Measurements from ENCODE around the gene HECTD1. TPM values are rescaled to one million over a fixed set of nuclear protein-coding genes. Genes with fewer than 3 reads are reported as not detected.
"Not testable (repeated sequence)": the region's sequence is repeated elsewhere in the genome, so short reads cannot be mapped to it uniquely, and the experiment has no call there.

Gene HECTD1
- total RNA-seq, 1 donor from 2014 or later, result 153 TPM

DNA sequence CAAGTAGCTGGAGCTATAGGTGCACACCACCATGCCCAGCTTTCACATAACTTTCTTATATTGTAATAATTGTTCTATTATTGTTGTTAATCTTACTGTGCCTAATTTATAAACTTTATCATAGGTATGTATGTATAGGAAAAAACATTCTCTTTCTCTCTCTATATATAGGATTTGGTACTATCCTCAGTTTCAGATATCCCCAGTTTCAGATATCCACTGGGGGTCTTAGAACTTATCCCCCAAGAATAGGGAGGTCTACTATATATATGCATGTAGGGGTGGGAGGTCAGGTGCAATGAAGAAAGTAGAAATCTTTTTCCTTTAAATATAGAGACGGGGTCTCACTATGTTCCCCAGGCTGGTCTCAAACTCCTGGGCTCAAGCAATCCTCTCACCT lies 110.5 kb downstream of the HECTD1 start:
- Histone ChIP-seq H3K27me3 (no peaks in the 10 kb centered on the region), H3K9ac (no peak overlapping the region), H3K4me1 (no peaks in the 10 kb centered on the region), H3F3A (ENCODE audit: low read depth) (no peaks in the 10 kb centered on the region), H3K4me3 (no peak overlapping the region), H3K36me3 (peaks cover 15% of the 10 kb centered on the region), H4K20me1 (ENCODE audit: low read depth) (no peaks in the 10 kb centered on the region), H3K9me3 (ENCODE audit: low read depth) (no peaks in the 10 kb centered on the region), H2AFZ (replicated peaks) (no peak overlapping the region), H3K79me2 (ENCODE audit: low read depth) (no peaks in the 10 kb centered on the region), H3K4me2 (no peak overlapping the region), H3K27ac (no peak overlapping the region)
- Mint-ChIP-seq H3K27ac (no peak overlapping the region), H3K4me1 (no peaks in the 10 kb centered on the region), H3K9me3 (no peaks in the 10 kb centered on the region), H3K36me3 (peaks cover 28% of the 10 kb centered on the region), H3K4me3 (no peak overlapping the region), H3K27me3 (ENCODE audit: insufficient read depth, low read depth) (no peaks in the 10 kb centered on the region)
- TF ChIP-seq, protein P1, sequence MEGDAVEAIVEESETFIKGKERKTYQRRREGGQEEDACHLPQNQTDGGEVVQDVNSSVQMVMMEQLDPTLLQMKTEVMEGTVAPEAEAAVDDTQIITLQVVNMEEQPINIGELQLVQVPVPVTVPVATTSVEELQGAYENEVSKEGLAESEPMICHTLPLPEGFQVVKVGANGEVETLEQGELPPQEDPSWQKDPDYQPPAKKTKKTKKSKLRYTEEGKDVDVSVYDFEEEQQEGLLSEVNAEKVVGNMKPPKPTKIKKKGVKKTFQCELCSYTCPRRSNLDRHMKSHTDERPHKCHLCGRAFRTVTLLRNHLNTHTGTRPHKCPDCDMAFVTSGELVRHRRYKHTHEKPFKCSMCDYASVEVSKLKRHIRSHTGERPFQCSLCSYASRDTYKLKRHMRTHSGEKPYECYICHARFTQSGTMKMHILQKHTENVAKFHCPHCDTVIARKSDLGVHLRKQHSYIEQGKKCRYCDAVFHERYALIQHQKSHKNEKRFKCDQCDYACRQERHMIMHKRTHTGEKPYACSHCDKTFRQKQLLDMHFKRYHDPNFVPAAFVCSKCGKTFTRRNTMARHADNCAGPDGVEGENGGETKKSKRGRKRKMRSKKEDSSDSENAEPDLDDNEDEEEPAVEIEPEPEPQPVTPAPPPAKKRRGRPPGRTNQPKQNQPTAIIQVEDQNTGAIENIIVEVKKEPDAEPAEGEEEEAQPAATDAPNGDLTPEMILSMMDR (IDR thresholded peaks at IDR 0.05), result no peak
- TF ChIP-seq EZH2phosphoT487 (IDR thresholded peaks at IDR 0.05), result no peak
- no peak for TF ChIP-seq EZH2 (IDR thresholded peaks at IDR 0.05)
- DNase-seq (ENCODE audit: low spot score), result no peak

DNA sequence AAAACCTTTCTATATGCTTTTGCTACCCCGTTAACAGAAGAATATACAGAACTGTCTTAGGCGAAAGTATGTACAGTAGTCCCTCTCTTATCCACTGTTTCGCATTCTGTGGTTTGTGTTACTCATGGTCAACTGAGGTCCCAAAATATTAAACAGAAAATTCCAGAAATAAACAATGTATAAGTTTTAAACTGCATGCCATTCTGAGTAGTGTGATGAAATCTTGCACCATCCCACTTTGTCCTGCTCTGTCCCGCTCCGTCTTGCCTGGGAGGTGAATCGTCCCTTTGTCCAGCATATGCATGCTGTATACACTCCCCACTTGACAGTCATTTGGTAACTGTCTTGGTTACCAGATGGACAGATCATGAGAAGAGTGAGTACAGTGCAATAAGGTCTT lies 111.3 kb downstream of the HECTD1 start:
- H3K27ac Mint-ChIP-seq, result no peak overlapping the region

DNA sequence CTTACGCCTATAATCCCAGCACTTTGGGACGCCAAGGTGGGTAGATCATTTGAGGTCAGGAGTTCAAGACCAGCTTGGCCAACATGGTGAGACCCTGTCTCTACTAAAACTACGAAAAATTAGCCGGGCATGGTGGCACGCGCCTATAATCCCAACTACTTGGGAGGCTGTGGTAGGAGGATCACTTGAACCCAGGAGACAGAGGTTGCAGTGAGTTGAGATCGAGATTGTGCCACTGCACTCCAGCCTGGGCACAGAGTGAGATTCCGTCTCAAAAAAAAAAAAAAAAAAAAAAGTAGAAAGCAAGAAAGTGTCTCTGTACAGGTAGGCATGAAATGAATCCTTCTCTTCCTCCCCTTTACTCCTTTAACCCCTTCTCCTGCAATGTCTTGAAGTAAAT lies 111.8 kb downstream of the HECTD1 start:
- H3K79me2 ChIP-seq (ENCODE audit: low read depth); H3K27ac ChIP-seq; H3K27me3 Mint-ChIP-seq (ENCODE audit: insufficient read depth, low read depth); DNase-seq (ENCODE audit: low spot score); H3F3A ChIP-seq (ENCODE audit: low read depth); H3K4me2 ChIP-seq; H3K4me3 Mint-ChIP-seq; H3K9ac ChIP-seq; H3K9me3 ChIP-seq (ENCODE audit: low read depth); H3K4me1 ChIP-seq; H2AFZ ChIP-seq (replicated peaks); H4K20me1 ChIP-seq (ENCODE audit: low read depth); H3K9me3 Mint-ChIP-seq; H3K4me3 ChIP-seq; H3K4me1 Mint-ChIP-seq; H3K27ac Mint-ChIP-seq; H3K27me3 ChIP-seq; H3K36me3 ChIP-seq: not testable (repeated sequence)
- peaks cover 19% of the 10 kb centered on the region for H3K36me3 Mint-ChIP-seq

More for the DNA sequence above, 111.3 kb downstream of the HECTD1 start:
- TF ChIP-seq EZH2phosphoT487 (IDR thresholded peaks at IDR 0.05) (no peak), EZH2 (IDR thresholded peaks at IDR 0.05) (no peak)
- TF ChIP-seq, protein P1 (IDR thresholded peaks at IDR 0.05), result no peak
- no peaks in the 10 kb centered on the region for H3K79me2 ChIP-seq (ENCODE audit: low read depth)
- H3K4me1 Mint-ChIP-seq, result no peaks in the 10 kb centered on the region
- peaks cover 23% of the 10 kb centered on the region for H3K36me3 Mint-ChIP-seq
- H2AFZ ChIP-seq (replicated peaks), result no peak overlapping the region
- H3K36me3 ChIP-seq, result peaks cover 9% of the 10 kb centered on the region
- no peaks in the 10 kb centered on the region for H3K9me3 ChIP-seq (ENCODE audit: low read depth)
- H4K20me1 ChIP-seq (ENCODE audit: low read depth), result no peaks in the 10 kb centered on the region
- no peaks in the 10 kb centered on the region for H3K4me1 ChIP-seq
- no peak overlapping the region for H3K4me3 ChIP-seq
- no peak overlapping the region for H3K9ac ChIP-seq
- no peak overlapping the region for H3K4me3 Mint-ChIP-seq
- H3K9me3 Mint-ChIP-seq, result no peaks in the 10 kb centered on the region
- H3K27me3 ChIP-seq, result no peaks in the 10 kb centered on the region
- no peaks in the 10 kb centered on the region for H3F3A ChIP-seq (ENCODE audit: low read depth)
- H3K27me3 Mint-ChIP-seq (ENCODE audit: insufficient read depth, low read depth), result no peaks in the 10 kb centered on the region
- DNase-seq (ENCODE audit: low spot score), result no peak
- no peak overlapping the region for H3K27ac ChIP-seq
- no peak overlapping the region for H3K4me2 ChIP-seq

DNA sequence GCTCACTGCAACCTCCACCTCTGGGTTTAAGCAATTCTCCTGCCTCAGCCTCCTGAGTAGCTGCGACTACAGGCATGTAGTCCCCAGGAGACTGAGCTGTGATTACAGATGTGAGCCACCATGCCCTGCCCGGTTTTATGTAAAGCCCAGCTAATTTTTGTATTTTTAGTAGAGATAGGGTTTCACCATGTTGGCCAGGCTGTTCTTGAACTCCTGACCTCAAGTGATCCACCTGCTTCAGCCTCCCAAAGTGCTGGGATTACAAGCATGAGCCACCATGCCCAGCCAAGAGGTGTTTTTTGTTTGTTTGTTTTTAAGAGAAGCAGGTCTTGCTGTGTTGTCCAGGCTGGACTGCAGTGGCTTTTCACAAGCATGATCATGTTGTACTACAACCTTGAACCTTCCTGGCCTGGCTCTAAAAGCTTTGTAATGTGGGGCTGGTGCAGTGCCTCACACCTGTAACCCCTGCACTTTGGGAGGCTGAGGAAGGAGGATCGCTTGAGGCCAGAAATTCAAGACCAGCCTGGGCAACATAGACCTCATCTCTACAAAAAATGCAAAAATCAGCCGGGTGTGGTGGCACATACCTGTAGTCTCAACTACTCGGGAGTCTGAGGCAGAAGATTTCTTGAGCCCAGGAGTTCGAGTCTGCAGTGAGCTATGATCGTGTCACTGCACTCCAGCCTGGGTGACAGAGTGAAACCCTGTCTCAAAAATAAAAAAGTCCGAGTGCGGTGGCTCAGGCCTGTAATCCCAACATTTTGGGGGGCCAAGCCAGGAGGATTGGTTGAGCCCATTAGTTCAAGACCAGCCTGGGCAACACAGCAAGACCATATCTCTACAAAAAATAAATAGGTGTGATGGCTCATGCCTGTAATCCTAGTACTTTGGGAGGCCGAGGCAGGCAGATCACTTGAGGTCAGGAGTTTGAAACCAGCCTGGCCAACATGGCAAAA lies 113.4 kb downstream of the HECTD1 start:
- not testable (repeated sequence) for H3K9ac ChIP-seq; H3K4me2 ChIP-seq; H3K4me3 Mint-ChIP-seq; H3K9me3 Mint-ChIP-seq; H4K20me1 ChIP-seq (ENCODE audit: low read depth); H3K27me3 Mint-ChIP-seq (ENCODE audit: insufficient read depth, low read depth); H3K27me3 ChIP-seq; H2AFZ ChIP-seq (replicated peaks); H3K36me3 ChIP-seq; DNase-seq (ENCODE audit: low spot score); H3F3A ChIP-seq (ENCODE audit: low read depth); H3K4me1 ChIP-seq; H3K4me1 Mint-ChIP-seq; H3K79me2 ChIP-seq (ENCODE audit: low read depth); H3K27ac ChIP-seq; H3K9me3 ChIP-seq (ENCODE audit: low read depth); H3K4me3 ChIP-seq; H3K27ac Mint-ChIP-seq
- H3K36me3 Mint-ChIP-seq, result peaks cover 12% of the 10 kb centered on the region

Data from neural progenitor cell (in vitro differentiated cells).